PC-9 (cell line): ENCODE data around the gene SF3B4. TPM values are rescaled to one million over a fixed set of nuclear protein-coding genes. Genes with fewer than 3 reads are reported as not detected.

ENCODE experiments used
- BruUV-seq: library from RNA; stranded (reverse); fragments of 400-500 nt; replicated peaks from 2 replicates; lab custom pipeline; 2021; lab: Mats Ljungman, UMichigan
- CTCF ChIA-PET: fragments of 300-600 bp; sonication (Branson Sonifier 250); formaldehyde crosslinking; loops from one replicate; lab custom pipeline; 2022; ENCODE audit warnings: antibody characterized with exemption; lab: Charles Lee
- POLR2A ChIA-PET: fragments of 300-600 bp; sonication (Branson Sonifier 250); formaldehyde crosslinking; loops from one replicate; lab custom pipeline; 2022; ENCODE audit warnings: antibody characterized with exemption; ENCODE audit not compliant: unreplicated experiment; lab: Charles Lee
- DNase-seq, 2 experiments: peaks; one replicate each; pipeline versions ENCODE4 v3.0.0 to v3.0.0-alpha.2; 2015 to 2022; ENCODE audit warnings: mixed read lengths in 1 of 2
- H2AFZ ChIP-seq: fragments of 200-600 bp; sonication (generic); 2 replicates; pipeline ENCODE4 v1.8.1; 2017; ENCODE audit warnings: antibody characterized with exemption
- H3F3A ChIP-seq: fragments of 200-600 bp; sonication (generic); 2 replicates; pipeline ENCODE4 v1.8.1; 2017; ENCODE audit warnings: antibody characterized with exemption, mild to moderate bottlenecking, low read depth; ENCODE audit not compliant: insufficient read depth
- H3K27ac ChIP-seq: fragments of 200-600 bp; sonication (generic); 2 replicates; pipeline ENCODE4 v1.6.1; 2016; ENCODE audit warnings: mixed run types
- H3K27me3 ChIP-seq: fragments of 200-600 bp; sonication (generic); 2 replicates; pipeline ENCODE4 v1.6.1; 2016; ENCODE audit warnings: low read depth, mixed run types; ENCODE audit not compliant: insufficient read depth
- H3K36me3 ChIP-seq: fragments of 200-600 bp; sonication (generic); 2 replicates; pipeline ENCODE4 v1.6.1; 2016; ENCODE audit warnings: low read depth, mixed run types
- H3K4me1 ChIP-seq: fragments of 200-600 bp; sonication (generic); replicated peaks from 2 replicates; pipeline ENCODE4 v1.6.1; 2016; ENCODE audit warnings: mixed run types; ENCODE audit not compliant: insufficient read depth
- H3K4me2 ChIP-seq: fragments of 200-600 bp; sonication (generic); 2 replicates; pipeline ENCODE4 v1.6.1; 2017; ENCODE audit warnings: mixed run types
- H3K4me3 ChIP-seq: fragments of 200-600 bp; sonication (generic); 2 replicates; pipeline ENCODE4 v1.6.1; 2016; ENCODE audit warnings: mixed run types
- H3K79me2 ChIP-seq: fragments of 200-600 bp; sonication (generic); 2 replicates; pipeline ENCODE4 v1.6.1; 2017; ENCODE audit warnings: low read depth, mixed run types
- H3K9me2 ChIP-seq: fragments of 200-600 bp; sonication (generic); 2 replicates; pipeline ENCODE4 v1.8.1; 2017; ENCODE audit warnings: mild to moderate bottlenecking; ENCODE audit not compliant: insufficient read depth
- H3K9me3 ChIP-seq: fragments of 200-600 bp; sonication (generic); 2 replicates; pipeline ENCODE4 v1.8.1; 2016; ENCODE audit warnings: low read depth; ENCODE audit not compliant: insufficient read depth
- H4K20me1 ChIP-seq: fragments of 200-600 bp; sonication (generic); 2 replicates; pipeline ENCODE4 v1.8.1; 2017; ENCODE audit not compliant: insufficient read depth
- CTCF ChIP-seq: fragments of 200-600 bp; sonication (generic); conservative IDR thresholded peaks from 2 replicates; pipeline ENCODE4 v1.6.1; 2017; ENCODE audit warnings: mixed run types, antibody characterized with exemption, mild to moderate bottlenecking, moderate library complexity
- EZH2 ChIP-seq: fragments of 200-600 bp; sonication (generic); IDR thresholded peaks from 2 replicates; pipeline ENCODE4 v1.8.0; 2017; ENCODE audit warnings: antibody characterized with exemption, low read depth
- intact Hi-C: fragments of 100-400 bp; cut with micrococcal nuclease; formaldehyde crosslinking; loops from one replicate; pipeline ENCODE4 v1.10.0; 2022; ENCODE audit not compliant: unreplicated experiment
- total RNA-seq: library from RNA; stranded (reverse); gene quantifications from 2 replicates; pipeline ENCODE4 v1.2.3, GENCODE V29; 2021

The SF3B4 gene
- total RNA-seq, 1 experiment from 2014 or later, result 73.1 TPM

DNA sequence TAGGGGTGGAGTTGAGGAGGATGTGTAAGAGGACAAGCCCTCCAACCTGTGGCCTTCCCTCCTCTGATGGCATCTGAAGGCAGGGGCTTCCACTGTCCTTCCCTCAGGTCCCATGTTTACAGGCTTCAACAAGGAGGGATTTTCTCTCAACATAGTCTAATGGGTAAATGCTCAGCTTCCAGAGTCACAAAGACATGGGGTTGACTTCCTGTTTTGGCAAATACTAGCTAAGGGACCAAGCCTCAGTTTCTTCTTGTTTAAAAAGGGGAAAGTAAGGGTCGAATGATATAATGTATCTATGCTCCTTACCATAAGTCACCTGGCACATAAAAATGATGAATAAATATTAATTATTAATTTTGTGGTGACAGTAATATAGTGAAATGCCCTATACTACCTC is 13.1 kb downstream of the SF3B4 start:
- H3K9me3 ChIP-seq, result no peaks in the 10 kb centered on the region
- TF ChIP-seq EZH2, result no peak
- TF ChIP-seq CTCF, result no peak
- no peak for DNase-seq
- POLR2A ChIA-PET, result interaction anchor here (0.7 kb wide), 1 partner anchor 97 kb away, joined by 3 read pairs; no protein-coding TSS in a partner anchor
- H3K27me3 ChIP-seq, result peaks cover 9% of the 10 kb centered on the region; the same call in 1 of the 2 replicates
- no peak overlapping the region for H3K4me2 ChIP-seq
- H3K9me2 ChIP-seq, result no peaks in the 10 kb centered on the region
- BruUV-seq, result no TSS peak
- no peaks in the 10 kb centered on the region for H3F3A ChIP-seq
- intact Hi-C loops, result no loop called here
- no peaks in the 10 kb centered on the region for H3K36me3 ChIP-seq
- no peak overlapping the region for H3K4me3 ChIP-seq
- H3K27ac ChIP-seq, result no peak overlapping the region
- CTCF ChIA-PET, result no interaction called here
- no peak overlapping the region for H2AFZ ChIP-seq
- H3K4me1 ChIP-seq, result no peaks in the 10 kb centered on the region
- H4K20me1 ChIP-seq, result no peaks in the 10 kb centered on the region
- H3K79me2 ChIP-seq, result no peaks in the 10 kb centered on the region

GRCh38 chr1:149906570-149907075 is 21.0 kb downstream of the SF3B4 start:
- H4K20me1 ChIP-seq, result no peaks in the 10 kb centered on the region
- no peaks in the 10 kb centered on the region for H3K36me3 ChIP-seq
- intact Hi-C loops, result no loop called here
- H3K4me1 ChIP-seq, result no peaks in the 10 kb centered on the region
- TF ChIP-seq EZH2, result no peak
- ChIA-PET CTCF (no interaction called here), POLR2A (no interaction called here)
- no peak for DNase-seq
- no TSS peak for BruUV-seq
- H3K4me2 ChIP-seq, result no peak overlapping the region
- H3K27me3 ChIP-seq, result peaks cover 13% of the 10 kb centered on the region; the same call in 1 of the 2 replicates
- no peaks in the 10 kb centered on the region for H3K9me2 ChIP-seq
- no peak overlapping the region for H3K4me3 ChIP-seq
- no peaks in the 10 kb centered on the region for H3K9me3 ChIP-seq
- H3F3A ChIP-seq, result no peaks in the 10 kb centered on the region
- no peak overlapping the region for H3K27ac ChIP-seq
- H2AFZ ChIP-seq, result no peak overlapping the region
- no peaks in the 10 kb centered on the region for H3K79me2 ChIP-seq

- H3K4me3 ChIP-seq, result no peak overlapping the region
- no peak overlapping the region for H3K4me2 ChIP-seq
- H3K36me3 ChIP-seq, result no peaks in the 10 kb centered on the region
- H3K27me3 ChIP-seq, result no peaks in the 10 kb centered on the region
- no peak overlapping the region for H2AFZ ChIP-seq
- no TSS peak for BruUV-seq
- no peaks in the 10 kb centered on the region for H4K20me1 ChIP-seq
- no peak overlapping the region for H3K27ac ChIP-seq
- TF ChIP-seq EZH2 (no peak), CTCF (no peak)
- H3K79me2 ChIP-seq, result 0 out of 2 replicates have a peak, but pooled peaks cover 8% of the 10 kb centered on the region
- peak in 1 of 2 experiments; percentile 18 for DNase-seq
- CTCF ChIA-PET, result no interaction called here
- no peaks in the 10 kb centered on the region for H3K9me3 ChIP-seq
- intact Hi-C loops, result no loop called here
- H3K4me1 ChIP-seq, result peaks cover 12% of the 10 kb centered on the region
- H3K9me2 ChIP-seq, result no peaks in the 10 kb centered on the region
- POLR2A ChIA-PET, result interaction anchor here (0.6 kb wide), 1 partner anchor 645 kb away, joined by 4 read pairs; no protein-coding TSS in a partner anchor
- peaks cover 8% of the 10 kb centered on the region; the same call in 1 of the 2 replicates for H3F3A ChIP-seq
These were observed 23.6 kb downstream of the SF3B4 start for GRCh38 chr1:149903836-149904491.
